Measurements from ENCODE around the gene F12.

DNA sequence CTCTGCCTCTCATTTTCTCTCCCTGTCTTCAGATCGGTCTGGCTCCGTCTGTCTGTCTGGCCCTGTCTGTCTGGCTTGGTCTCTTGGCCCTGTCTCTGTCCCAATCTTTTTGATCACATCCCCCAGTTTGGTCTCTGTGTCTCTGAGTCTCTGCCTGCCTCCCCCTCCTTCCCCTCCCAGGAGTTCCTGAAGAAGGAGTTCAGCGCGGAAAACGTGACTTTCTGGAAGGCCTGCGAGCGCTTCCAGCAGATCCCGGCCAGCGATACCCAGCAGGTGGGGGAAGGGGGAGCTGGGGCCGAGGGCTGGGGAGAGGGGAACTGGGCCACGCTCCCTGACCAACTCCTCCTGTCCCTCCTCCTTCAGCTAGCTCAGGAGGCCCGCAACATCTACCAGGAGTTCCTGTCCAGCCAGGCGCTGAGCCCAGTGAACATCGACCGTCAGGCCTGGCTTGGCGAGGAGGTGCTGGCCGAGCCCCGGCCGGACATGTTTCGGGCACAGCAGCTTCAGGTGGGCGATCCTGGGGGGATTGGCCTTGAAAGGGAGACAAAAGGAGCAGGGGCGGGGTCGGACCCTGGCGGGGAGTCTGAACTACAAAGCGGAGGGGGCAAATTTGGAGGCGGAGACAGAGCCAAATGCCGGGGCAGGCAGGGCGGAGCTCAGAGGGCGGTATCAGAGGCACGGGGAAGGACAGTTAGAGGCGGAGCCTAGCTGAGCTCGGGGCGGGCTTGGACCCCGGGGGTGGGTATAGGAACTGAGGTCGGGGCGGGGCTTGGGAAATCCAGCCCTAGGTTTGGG lies 42.6 kb downstream of the F12 start:
- TF ChIP-seq GATA3 (IDR thresholded peaks at IDR 0.05; ENCODE audit: low read depth, low read length), result no peak
- peak; percentile 35; the same call in 1 of the 2 replicates for TF ChIP-seq GATA2 (IDR thresholded peaks at IDR 0.05; ENCODE audit: low read depth, low read length)
